Smooth muscle cell (in vitro differentiated cells): ENCODE data around the gene UQCRC1. TPM values are rescaled to one million over a fixed set of nuclear protein-coding genes. Genes with fewer than 3 reads are reported as not detected.

Source experiments
- DNase-seq: peaks from one replicate; lab custom pipeline; 2025; ENCODE audit not compliant: unreplicated experiment; lab: John Stamatoyannopoulos, UW
- H2AFZ ChIP-seq: fragments of 200-600 bp; sonication (generic); 2 replicates; pipeline ENCODE4 v1.6.0; 2016; ENCODE audit warnings: antibody characterized with exemption, low read depth, mild to moderate bottlenecking
- H3F3A ChIP-seq: fragments of 200-600 bp; sonication (generic); 2 replicates; pipeline ENCODE4 v1.6.0; 2017; ENCODE audit warnings: antibody characterized with exemption, low read depth
- H3K27ac ChIP-seq: fragments of 200-600 bp; sonication (generic); 2 replicates; pipeline ENCODE4 v1.5.1; 2016; ENCODE audit warnings: low read depth, mild to moderate bottlenecking
- H3K27me3 ChIP-seq: fragments of 200-600 bp; sonication (generic); 2 replicates; pipeline ENCODE4 v1.6.1; 2016; ENCODE audit warnings: low read depth, mild to moderate bottlenecking
- H3K36me3 ChIP-seq: fragments of 200-600 bp; sonication (generic); 2 replicates; pipeline ENCODE4 v1.5.1; 2016; ENCODE audit warnings: low read depth
- H3K4me1 ChIP-seq: fragments of 200-600 bp; sonication (generic); 2 replicates; pipeline ENCODE4 v1.5.1; 2016; ENCODE audit warnings: low read depth
- H3K4me2 ChIP-seq: fragments of 200-600 bp; sonication (generic); 2 replicates; pipeline ENCODE4 v1.6.0; 2016; ENCODE audit warnings: mild to moderate bottlenecking
- H3K4me3 ChIP-seq: fragments of 200-600 bp; sonication (generic); 2 replicates; pipeline ENCODE4 v1.5.1; 2016; ENCODE audit warnings: mild to moderate bottlenecking
- H3K79me2 ChIP-seq: fragments of 200-600 bp; sonication (generic); 2 replicates; pipeline ENCODE4 v1.6.0; 2016; ENCODE audit warnings: low read depth, mild to moderate bottlenecking
- H3K9ac ChIP-seq: fragments of 200-600 bp; sonication (generic); 2 replicates; pipeline ENCODE4 v1.6.0; 2016; ENCODE audit warnings: low read depth
- H3K9me3 ChIP-seq: fragments of 200-600 bp; sonication (generic); replicated peaks from 2 replicates; pipeline ENCODE4 v1.5.1; 2016; ENCODE audit warnings: low read depth
- H4K20me1 ChIP-seq: fragments of 200-600 bp; sonication (generic); 2 replicates; pipeline ENCODE4 v1.6.0; 2016; ENCODE audit warnings: low read depth
- WGBS: methylation state at CpG from one replicate; pipeline ENCODE4 v1.1.7; 2016; ENCODE audit warnings: low lambda C conversion rate; 5-methylcytosine and 5-hydroxymethylcytosine counted together
- polyA plus RNA-seq: library from polyadenylated mRNA; unstranded; fragments of >200 nt; fragmentation: Nextera tagmentation; extraction: Ambion mirVana; gene quantifications from 2 replicates; pipeline ENCODE4 v1.2.1, GENCODE V29; 2016
- total RNA-seq: library from RNA; depleted of rRNA; stranded (reverse); fragments of >200 nt; gene quantifications from 2 replicates; pipeline ENCODE4 v1.2.3, GENCODE V29; 2014
- TF ChIP-seq, protein P1 (sequence below): fragments of 200-600 bp; sonication (generic); IDR thresholded peaks from 2 replicates; pipeline ENCODE4 v1.5.1; 2017; ENCODE audit warnings: borderline replicate concordance, mild to moderate bottlenecking, antibody characterized with exemption; ENCODE audit not compliant: insufficient read depth, poor library complexity, severe bottlenecking

Gene UQCRC1
- total and polyA plus RNA-seq, 2 experiments from 2014 or later, result 206 to 425 TPM

DNA sequence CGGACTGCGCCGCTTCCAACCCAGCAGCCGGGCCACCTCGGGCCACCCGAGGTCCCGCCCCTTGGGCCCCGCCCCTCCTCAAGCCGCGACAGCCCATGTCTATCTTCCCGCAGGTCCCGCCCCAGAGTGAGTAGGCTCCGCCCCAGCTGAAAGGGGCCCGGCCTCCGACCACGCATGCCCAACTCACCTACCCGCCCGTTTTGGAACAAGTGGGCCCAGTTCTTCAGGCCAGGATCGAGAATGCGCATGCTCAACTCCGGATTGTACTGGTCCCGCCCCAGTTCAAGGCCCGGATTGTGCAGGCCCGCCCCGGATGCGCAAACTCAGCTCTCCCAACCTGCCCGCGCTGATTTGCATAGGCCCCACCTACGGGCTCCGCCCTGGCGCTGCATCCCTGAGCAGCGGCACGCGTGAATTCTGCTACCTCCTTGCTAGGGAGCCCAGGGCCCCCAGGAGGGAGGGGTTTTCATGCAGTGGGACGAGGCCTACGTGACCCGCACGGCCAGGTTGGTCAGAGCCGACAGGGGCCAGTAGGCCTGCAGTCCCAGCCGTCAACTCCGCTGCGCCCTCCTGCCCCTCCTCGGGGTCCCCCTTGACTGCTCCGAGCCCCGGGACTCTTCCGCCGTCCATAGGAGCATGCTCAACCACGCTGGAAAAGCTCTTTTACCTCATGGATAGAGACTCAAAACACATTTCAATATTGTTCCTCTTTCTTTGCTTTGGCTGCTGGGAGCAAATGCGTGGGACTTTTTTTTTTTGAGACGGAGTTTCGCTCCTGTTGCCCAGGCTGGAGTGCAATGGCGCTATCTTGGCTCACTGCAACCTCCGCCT lies 52.4 kb downstream of the UQCRC1 start, which contains the start of gene PFKFB4:
Gene PFKFB4, minus strand, starts transcription at position 8 of the 831 bp plus-strand sequence. CDS start 26 bp downstream, outside the sequence.
- Histone ChIP-seq H3K27ac (peak within 1 kb of the TSS; percentile 43), H3K9ac (peak within 1 kb of the TSS; percentile 47)

DNA sequence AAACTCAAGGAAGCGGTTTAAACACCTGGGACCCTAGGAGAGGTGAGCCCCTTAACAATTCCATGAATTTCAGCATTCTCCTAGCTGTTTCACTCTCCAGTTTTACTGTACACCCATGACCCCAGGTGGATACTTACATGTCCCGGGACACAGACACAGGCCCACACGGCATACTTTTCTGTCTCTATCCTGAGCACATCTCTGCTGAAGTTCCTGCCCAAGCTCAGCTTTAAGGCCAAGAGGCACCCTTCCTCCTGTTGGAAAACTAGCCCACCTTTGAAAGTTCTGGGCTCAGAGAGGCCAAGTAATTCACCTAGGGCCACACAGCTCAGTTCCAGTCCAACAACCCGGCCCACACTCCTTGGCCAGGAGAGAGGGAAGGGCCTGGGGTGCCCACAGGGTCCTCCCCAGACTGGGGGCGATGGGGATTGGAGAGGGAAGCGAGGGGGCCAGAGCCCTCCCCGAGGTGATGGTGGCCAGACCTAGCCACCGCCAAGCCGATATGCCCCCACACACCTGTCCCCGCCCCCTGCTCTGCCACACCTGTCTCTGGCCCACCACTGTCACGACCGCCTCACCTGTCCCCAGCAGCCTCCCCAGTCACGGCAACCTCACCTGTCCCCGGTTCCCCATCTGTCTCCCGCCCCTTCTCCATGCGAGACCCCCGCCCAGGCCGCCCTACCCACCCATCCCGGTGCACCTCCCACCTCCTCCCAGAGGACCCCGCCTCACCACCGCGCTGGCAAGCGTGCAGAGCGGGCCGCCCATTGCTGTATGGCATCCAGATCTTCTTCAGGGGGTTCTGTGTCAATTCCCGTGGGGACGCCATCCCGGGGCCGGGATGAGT lies 53.3 kb downstream of the UQCRC1 start:
- Histone ChIP-seq H3K36me3 (no peaks in the 10 kb centered on the region), H3F3A (peaks cover 24% of the 10 kb centered on the region), H3K4me1 (peaks cover 28% of the 10 kb centered on the region), H3K27me3 (no peaks in the 10 kb centered on the region), H3K27ac (no peak overlapping the region), H3K9me3 (no peaks in the 10 kb centered on the region), H4K20me1 (peaks cover 50% of the 10 kb centered on the region), H3K4me2 (peak overlapping the region; percentile 94), H3K9ac (peak overlapping the region; percentile 47), H3K4me3 (peak overlapping the region; percentile 79), H3K79me2 (peaks cover 49% of the 10 kb centered on the region), H2AFZ (no peak overlapping the region)
- DNase-seq, result no peak
- 28% methylated on average over 11 of the region's 29 CpGs for WGBS
- TF ChIP-seq, protein P1, sequence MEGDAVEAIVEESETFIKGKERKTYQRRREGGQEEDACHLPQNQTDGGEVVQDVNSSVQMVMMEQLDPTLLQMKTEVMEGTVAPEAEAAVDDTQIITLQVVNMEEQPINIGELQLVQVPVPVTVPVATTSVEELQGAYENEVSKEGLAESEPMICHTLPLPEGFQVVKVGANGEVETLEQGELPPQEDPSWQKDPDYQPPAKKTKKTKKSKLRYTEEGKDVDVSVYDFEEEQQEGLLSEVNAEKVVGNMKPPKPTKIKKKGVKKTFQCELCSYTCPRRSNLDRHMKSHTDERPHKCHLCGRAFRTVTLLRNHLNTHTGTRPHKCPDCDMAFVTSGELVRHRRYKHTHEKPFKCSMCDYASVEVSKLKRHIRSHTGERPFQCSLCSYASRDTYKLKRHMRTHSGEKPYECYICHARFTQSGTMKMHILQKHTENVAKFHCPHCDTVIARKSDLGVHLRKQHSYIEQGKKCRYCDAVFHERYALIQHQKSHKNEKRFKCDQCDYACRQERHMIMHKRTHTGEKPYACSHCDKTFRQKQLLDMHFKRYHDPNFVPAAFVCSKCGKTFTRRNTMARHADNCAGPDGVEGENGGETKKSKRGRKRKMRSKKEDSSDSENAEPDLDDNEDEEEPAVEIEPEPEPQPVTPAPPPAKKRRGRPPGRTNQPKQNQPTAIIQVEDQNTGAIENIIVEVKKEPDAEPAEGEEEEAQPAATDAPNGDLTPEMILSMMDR, result no peak

More for the DNA sequence above, 52.4 kb downstream of the UQCRC1 start, which contains the start of gene PFKFB4:
- Histone ChIP-seq H3K27me3 (no peaks in the 10 kb centered on the region), H3K36me3 (no peaks in the 10 kb centered on the region), H3F3A (peaks cover 29% of the 10 kb centered on the region), H3K4me3 (peak within 1 kb of the TSS; percentile 79), H2AFZ (no peak within 1 kb of the TSS), H3K4me2 (peak within 1 kb of the TSS; percentile 94), H3K4me1 (peaks cover 34% of the 10 kb centered on the region), H3K9me3 (no peaks in the 10 kb centered on the region), H3K79me2 (peaks cover 44% of the 10 kb centered on the region), H4K20me1 (peaks cover 42% of the 10 kb centered on the region)
- TF ChIP-seq, protein P1, result no peak
- WGBS, result 2% methylated on average over 52 of the region's 53 CpGs
- peak; percentile 98 for DNase-seq

DNA sequence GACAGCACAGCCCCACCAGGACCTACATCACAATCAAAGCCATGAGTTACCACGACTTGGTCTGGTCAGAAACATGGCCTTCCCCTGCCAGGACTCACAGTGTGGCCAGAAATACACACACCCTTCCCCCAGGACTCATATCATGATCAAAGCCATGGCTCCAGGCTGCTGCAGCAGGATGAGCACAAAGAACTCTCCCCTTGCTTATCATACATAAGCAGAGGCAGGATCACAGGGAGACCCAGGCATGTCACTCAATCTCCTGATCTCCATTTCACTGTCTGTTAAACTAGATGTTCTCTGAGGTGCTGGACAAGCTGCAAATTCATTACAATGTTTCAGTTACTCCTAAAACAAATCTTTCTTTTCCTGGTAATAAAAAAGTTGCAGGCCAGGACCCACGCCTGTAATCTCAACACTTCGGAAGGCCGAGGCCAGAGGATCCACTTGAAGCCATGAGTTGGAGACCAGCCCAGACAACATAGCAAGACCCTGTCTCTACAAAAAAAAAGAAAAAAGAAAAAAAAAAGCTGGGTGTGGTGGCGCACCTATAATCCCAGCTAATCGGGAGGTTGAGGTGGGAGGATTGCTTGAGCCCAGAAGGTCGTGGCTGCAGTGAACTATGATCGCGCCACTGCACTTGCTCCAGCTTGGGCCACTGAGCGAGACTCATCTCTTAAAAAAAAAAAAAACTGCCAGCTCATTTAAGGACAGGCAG lies 54.1 kb downstream of the UQCRC1 start:
- no peak overlapping the region for H3K27ac ChIP-seq
- DNase-seq, result no peak
- no peaks in the 10 kb centered on the region for H3K9me3 ChIP-seq
- peak overlapping the region; percentile 94 for H3K4me2 ChIP-seq
- peaks cover 21% of the 10 kb centered on the region for H3F3A ChIP-seq
- TF ChIP-seq, protein P1, result no peak
- H3K27me3 ChIP-seq, result no peaks in the 10 kb centered on the region
- H4K20me1 ChIP-seq, result peaks cover 58% of the 10 kb centered on the region
- peak overlapping the region; percentile 47 for H3K9ac ChIP-seq
- no peak overlapping the region for H2AFZ ChIP-seq
- WGBS, result 61% methylated on average over 10 of the region's 10 CpGs
- no peaks in the 10 kb centered on the region for H3K36me3 ChIP-seq
- peaks cover 20% of the 10 kb centered on the region for H3K4me1 ChIP-seq
- peaks cover 49% of the 10 kb centered on the region for H3K79me2 ChIP-seq
- peak overlapping the region; percentile 79 for H3K4me3 ChIP-seq
